ENCODE measurements around the gene STEAP2. TPM values are rescaled to one million over a fixed set of nuclear protein-coding genes. Genes with fewer than 3 reads are reported as not detected.
A peak's percentile ranks its signal among the peaks of the same experiment; 100 is the strongest.
"Not testable (repeated sequence)": the region's sequence is repeated elsewhere in the genome, so short reads cannot be mapped to it uniquely, and the experiment has no call there.

STEAP2 gene
- total and polyA plus RNA-seq, 9 donors = 10.0 to 47.1 (median 26.6) TPM

GRCh38 chr7:90246171-90246570 is 34.6 kb downstream of the STEAP2 start:
- H3K27me3 ChIP-seq = no peaks in the 10 kb centered on the region
- no peaks in the 10 kb centered on the region for H3K36me3 ChIP-seq
- H3K9me3 ChIP-seq = no peaks in the 10 kb centered on the region
- intact Hi-C loops (cut with DNase I) = no loop called here
- peaks cover 5% of the 10 kb centered on the region for H3K4me1 ChIP-seq (ENCODE audit: insufficient read depth)
- no peak for DNase-seq
- H3K27ac ChIP-seq = no peak overlapping the region
- 18 to 29% (median 27%) methylated on average over 9 of the region's 9 CpGs for WGBS, 3 donors
- H3K4me3 ChIP-seq = peak overlapping the region; percentile 63
- TF ChIP-seq POLR2A (IDR thresholded peaks at IDR 0.05) (no peak), CTCF (IDR thresholded peaks at IDR 0.05) (no peak), EP300 (IDR thresholded peaks at IDR 0.05) (no peak)

GRCh38 chr7:90248706-90249105 is 37.2 kb downstream of the STEAP2 start:
- no peak for DNase-seq
- Histone ChIP-seq H3K27me3 (no peaks in the 10 kb centered on the region), H3K27ac (no peak overlapping the region), H3K36me3 (no peaks in the 10 kb centered on the region), H3K9me3 (no peaks in the 10 kb centered on the region), H3K4me1 (ENCODE audit: insufficient read depth) (peaks cover 5% of the 10 kb centered on the region), H3K4me3 (no peak overlapping the region)
- no peak for TF ChIP-seq POLR2A (IDR thresholded peaks at IDR 0.05)
- TF ChIP-seq CTCF (IDR thresholded peaks at IDR 0.05) = no peak
- no peak for TF ChIP-seq EP300 (IDR thresholded peaks at IDR 0.05)
- 81 to 91% (median 90%) methylated on average over 3 of the region's 3 CpGs for WGBS, 3 donors
- intact Hi-C loops (cut with DNase I) = no loop called here

- Histone ChIP-seq H3K4me3 (no peak overlapping the region), H3K36me3 (no peaks in the 10 kb centered on the region), H3K27me3 (no peaks in the 10 kb centered on the region), H3K9me3 (no peaks in the 10 kb centered on the region), H3K27ac (no peak overlapping the region), H3K4me1 (ENCODE audit: insufficient read depth) (peaks cover 3% of the 10 kb centered on the region)
- WGBS, 3 donors = 45 to 52% (median 45%) methylated on average over 3 of the region's 3 CpGs
- intact Hi-C loops (cut with DNase I) = no loop called here
- no peak for DNase-seq
- no peak for TF ChIP-seq POLR2A (IDR thresholded peaks at IDR 0.05)
- no peak for TF ChIP-seq EP300 (IDR thresholded peaks at IDR 0.05)
- TF ChIP-seq CTCF (IDR thresholded peaks at IDR 0.05) = no peak
Observed at GRCh38 chr7:90250601-90251303, 39.2 kb downstream of the STEAP2 start.

- H3K9me3 ChIP-seq = no peaks in the 10 kb centered on the region
- H3K36me3 ChIP-seq = no peaks in the 10 kb centered on the region
- WGBS, 3 donors = 66 to 86% (median 76%) methylated on average over 1 of the region's 1 CpG
- no peaks in the 10 kb centered on the region for H3K27me3 ChIP-seq
- no peak for DNase-seq
- TF ChIP-seq POLR2A (IDR thresholded peaks at IDR 0.05) (no peak), CTCF (IDR thresholded peaks at IDR 0.05) (no peak), EP300 (IDR thresholded peaks at IDR 0.05) (no peak)
- no peak overlapping the region for H3K27ac ChIP-seq
- peaks cover 1% of the 10 kb centered on the region for H3K4me1 ChIP-seq (ENCODE audit: insufficient read depth)
- intact Hi-C loops (cut with DNase I) = no loop called here
- H3K4me3 ChIP-seq = no peak overlapping the region
Observed at GRCh38 chr7:90251304-90251635, 39.7 kb downstream of the STEAP2 start.

- H3K4me3 ChIP-seq; DNase-seq; H3K9me3 ChIP-seq; H3K27ac ChIP-seq; H3K36me3 ChIP-seq; H3K27me3 ChIP-seq; H3K4me1 ChIP-seq (ENCODE audit: insufficient read depth): not testable (repeated sequence)
- intact Hi-C loops (cut with DNase I) = loop anchor here in 1 of 4 donors (5.0 kb wide), 1 partner anchor 104 kb away; the partner anchor contains the start of gene STEAP1
- WGBS, 3 donors = 92 to 96% (median 96%) methylated on average over 5 of the region's 5 CpGs
Observed at GRCh38 chr7:90256011-90256410, 44.5 kb downstream of the STEAP2 start.

All from ovary (tissue), 9 donors.